A673 (cell line): Measurements from ENCODE around the gene MAST4.

Experiments used
- EZH2 ChIP-seq: fragments of 200-600 bp; sonication (generic); IDR thresholded peaks from 2 replicates; pipeline ENCODE4 v1.6.1; 2017; ENCODE audit warnings: borderline replicate concordance, low read depth, mild to moderate bottlenecking, mixed read lengths, antibody characterized with exemption, low read length; ENCODE audit not compliant: poor library complexity, severe bottlenecking
- TF ChIP-seq, protein P1 (sequence below): fragments of 300-800, 200-600 bp; sonication (generic); conservative IDR thresholded peaks from 2 replicates; pipeline ENCODE4 v1.5.1; 2017; ENCODE audit warnings: low read depth, mild to moderate bottlenecking, antibody characterized with exemption, low read length, moderate library complexity, mixed read lengths

GRCh38 chr5:67014191-67014590, 418.0 kb downstream of the MAST4 start:
- TF ChIP-seq, protein P1, sequence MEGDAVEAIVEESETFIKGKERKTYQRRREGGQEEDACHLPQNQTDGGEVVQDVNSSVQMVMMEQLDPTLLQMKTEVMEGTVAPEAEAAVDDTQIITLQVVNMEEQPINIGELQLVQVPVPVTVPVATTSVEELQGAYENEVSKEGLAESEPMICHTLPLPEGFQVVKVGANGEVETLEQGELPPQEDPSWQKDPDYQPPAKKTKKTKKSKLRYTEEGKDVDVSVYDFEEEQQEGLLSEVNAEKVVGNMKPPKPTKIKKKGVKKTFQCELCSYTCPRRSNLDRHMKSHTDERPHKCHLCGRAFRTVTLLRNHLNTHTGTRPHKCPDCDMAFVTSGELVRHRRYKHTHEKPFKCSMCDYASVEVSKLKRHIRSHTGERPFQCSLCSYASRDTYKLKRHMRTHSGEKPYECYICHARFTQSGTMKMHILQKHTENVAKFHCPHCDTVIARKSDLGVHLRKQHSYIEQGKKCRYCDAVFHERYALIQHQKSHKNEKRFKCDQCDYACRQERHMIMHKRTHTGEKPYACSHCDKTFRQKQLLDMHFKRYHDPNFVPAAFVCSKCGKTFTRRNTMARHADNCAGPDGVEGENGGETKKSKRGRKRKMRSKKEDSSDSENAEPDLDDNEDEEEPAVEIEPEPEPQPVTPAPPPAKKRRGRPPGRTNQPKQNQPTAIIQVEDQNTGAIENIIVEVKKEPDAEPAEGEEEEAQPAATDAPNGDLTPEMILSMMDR = no peak
- TF ChIP-seq EZH2 = no peak
